Hepatocyte (in vitro differentiated cells): Measurements from ENCODE around the gene SSBP1.

Experiments
- EZH2 ChIP-seq: fragments of 200-600 bp; sonication (generic); IDR thresholded peaks from 2 replicates; pipeline ENCODE4 v1.6.1; 2016; ENCODE audit warnings: antibody characterized with exemption, mild to moderate bottlenecking, borderline replicate concordance
- EZH2phosphoT487 ChIP-seq: fragments of 200-600 bp; sonication (generic); IDR thresholded peaks from one replicate; pipeline ENCODE4 v1.6.1; 2018; ENCODE audit warnings: antibody characterized with exemption, mild to moderate bottlenecking, low read depth, moderate library complexity; ENCODE audit not compliant: unreplicated experiment, severe bottlenecking
- TF ChIP-seq, protein P1 (sequence below): fragments of 200-600 bp; sonication (generic); IDR thresholded peaks from 2 replicates; pipeline ENCODE4 v1.5.1; 2016; ENCODE audit warnings: antibody characterized with exemption, mild to moderate bottlenecking; ENCODE audit not compliant: poor library complexity

DNA sequence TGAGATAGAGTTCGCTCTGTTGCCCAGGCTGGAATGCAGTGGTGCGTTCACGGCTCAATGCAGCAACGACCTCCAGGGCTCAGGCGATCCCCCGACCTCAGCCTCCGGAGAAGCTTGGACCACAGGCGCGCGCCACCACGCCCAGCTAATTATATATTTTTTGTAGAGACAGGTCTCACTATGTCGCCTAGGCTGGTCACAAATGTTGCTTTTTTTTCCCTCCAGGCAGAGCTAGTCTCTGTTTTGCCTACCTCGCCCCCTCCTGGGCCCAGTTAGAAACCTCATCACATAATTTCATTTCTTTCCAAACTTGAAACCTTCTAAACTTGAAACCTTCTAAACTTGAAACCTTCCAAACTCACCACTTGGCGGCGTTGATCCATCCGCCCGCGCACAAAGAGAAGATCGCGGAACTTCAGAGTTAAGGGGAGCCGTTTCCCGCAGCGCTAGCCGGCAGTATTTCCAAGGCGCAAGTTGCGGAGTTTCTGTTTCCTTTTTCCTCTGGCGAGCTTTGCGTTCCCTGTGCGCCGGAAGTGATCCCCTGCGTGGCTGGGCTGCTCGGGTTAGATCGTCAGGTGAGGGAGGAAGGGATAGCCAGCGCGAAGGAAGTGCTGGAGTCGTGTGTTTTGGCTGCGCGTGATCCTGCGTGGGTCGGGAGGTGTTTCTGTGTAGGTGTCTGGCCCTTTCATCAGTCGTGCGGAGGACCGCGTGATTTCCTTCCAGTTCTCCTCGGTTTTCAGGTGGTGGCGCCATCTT, at the start of gene SSBP1:
- TF ChIP-seq EZH2phosphoT487: no peak
- TF ChIP-seq, protein P1, sequence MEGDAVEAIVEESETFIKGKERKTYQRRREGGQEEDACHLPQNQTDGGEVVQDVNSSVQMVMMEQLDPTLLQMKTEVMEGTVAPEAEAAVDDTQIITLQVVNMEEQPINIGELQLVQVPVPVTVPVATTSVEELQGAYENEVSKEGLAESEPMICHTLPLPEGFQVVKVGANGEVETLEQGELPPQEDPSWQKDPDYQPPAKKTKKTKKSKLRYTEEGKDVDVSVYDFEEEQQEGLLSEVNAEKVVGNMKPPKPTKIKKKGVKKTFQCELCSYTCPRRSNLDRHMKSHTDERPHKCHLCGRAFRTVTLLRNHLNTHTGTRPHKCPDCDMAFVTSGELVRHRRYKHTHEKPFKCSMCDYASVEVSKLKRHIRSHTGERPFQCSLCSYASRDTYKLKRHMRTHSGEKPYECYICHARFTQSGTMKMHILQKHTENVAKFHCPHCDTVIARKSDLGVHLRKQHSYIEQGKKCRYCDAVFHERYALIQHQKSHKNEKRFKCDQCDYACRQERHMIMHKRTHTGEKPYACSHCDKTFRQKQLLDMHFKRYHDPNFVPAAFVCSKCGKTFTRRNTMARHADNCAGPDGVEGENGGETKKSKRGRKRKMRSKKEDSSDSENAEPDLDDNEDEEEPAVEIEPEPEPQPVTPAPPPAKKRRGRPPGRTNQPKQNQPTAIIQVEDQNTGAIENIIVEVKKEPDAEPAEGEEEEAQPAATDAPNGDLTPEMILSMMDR: peak; percentile 94
- no peak for TF ChIP-seq EZH2
